NCI-H2196 (cell line): ENCODE measurements around the gene CHCHD10.
A peak's percentile ranks its signal among the peaks of the same experiment; 100 is the strongest.

Source experiments
- DNase-seq: peaks from one replicate; lab custom pipeline; 2025; ENCODE audit not compliant: unreplicated experiment; lab: John Stamatoyannopoulos, UW

CHCHD10 gene

DNA sequence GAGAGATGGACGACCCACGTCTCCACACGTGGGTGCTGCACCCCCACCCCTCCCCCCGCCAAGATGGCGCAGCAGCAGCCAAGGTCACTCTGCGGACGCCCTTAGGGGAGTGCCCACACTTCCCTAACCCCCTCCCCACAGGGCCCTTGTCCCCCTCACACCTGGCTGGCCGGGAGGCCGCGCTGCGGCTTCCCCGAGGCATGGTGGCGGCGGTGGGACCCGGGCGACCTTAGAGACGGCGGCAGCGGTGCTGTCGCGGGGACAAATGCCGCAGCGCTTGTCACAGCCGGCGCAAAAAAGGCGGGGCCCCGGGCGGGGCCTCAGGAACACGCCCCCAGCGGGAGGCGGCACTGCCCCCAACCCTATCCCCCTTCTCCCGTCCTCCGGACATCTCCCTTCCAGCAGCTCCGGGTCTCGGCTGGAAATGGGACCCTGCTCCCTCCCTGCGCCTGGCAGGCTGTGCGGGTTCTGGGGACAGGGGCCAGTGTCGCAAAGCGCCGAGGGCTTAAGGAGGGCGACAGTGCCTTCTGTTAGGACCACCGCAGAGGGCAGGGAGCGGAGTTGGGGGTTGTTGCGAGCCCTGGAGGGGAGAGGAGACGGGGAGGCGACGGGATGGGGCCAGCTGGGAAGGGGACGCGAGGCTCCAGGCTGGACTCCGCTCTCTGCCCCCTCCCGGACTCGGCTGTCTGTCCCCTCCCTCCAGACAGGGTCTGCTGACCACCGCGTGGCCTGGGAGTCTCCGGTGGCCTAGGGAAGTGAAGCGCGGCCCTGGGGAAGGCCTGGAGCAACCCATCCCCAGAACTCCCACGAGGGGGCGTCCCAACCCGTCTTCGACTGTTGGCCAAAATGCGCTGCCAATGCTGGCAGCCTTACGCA is at the start of gene CHCHD10:
TSS of gene CHCHD10 (minus strand) at position 300 of the 876 bp plus-strand sequence. CDS start at position 202, 98 bp downstream.
- DNase-seq, result peak; percentile 50

- no peak for DNase-seq
These were observed 49.4 kb upstream of the CHCHD10 start for GRCh38 chr22:23817146-23817545.

DNA sequence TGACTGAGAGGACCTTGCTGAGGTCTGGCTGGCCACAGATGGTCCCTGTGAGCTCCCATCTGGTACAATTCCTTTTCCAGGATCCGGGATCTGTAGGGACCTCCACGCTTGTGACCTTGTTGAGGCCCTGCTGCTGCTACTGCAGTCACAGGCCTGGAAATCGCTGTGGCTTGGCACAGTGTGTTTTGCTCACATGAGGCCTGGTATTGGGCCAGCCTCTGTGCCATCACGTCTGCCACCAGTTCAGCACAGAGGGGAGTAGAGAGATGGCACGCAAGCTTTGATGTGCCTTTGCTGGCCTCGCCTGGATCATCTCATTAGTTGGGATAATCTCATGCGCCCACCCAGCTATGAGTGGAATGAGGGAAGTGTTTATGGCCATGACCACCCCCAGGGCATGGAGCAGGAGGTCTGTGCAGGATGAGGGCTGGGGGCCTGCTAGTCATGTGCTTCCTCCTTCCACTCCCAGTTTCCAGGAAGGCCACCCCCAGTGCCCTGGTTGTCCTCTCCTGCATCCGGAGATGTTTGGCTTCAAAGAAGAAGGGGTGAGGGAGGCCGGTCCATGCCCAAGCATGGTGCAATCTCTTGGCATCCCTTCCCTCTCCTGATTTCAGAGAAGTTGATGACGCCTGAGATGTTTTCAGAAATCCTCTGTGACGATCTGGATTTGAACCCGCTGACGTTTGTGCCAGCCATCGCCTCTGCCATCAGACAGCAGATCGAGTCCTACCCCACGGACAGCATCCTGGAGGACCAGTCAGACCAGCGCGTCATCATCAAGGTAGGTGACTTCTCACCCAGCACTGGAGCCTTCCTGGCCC is 48.6 kb upstream of the CHCHD10 start:
- DNase-seq, result no peak

DNA sequence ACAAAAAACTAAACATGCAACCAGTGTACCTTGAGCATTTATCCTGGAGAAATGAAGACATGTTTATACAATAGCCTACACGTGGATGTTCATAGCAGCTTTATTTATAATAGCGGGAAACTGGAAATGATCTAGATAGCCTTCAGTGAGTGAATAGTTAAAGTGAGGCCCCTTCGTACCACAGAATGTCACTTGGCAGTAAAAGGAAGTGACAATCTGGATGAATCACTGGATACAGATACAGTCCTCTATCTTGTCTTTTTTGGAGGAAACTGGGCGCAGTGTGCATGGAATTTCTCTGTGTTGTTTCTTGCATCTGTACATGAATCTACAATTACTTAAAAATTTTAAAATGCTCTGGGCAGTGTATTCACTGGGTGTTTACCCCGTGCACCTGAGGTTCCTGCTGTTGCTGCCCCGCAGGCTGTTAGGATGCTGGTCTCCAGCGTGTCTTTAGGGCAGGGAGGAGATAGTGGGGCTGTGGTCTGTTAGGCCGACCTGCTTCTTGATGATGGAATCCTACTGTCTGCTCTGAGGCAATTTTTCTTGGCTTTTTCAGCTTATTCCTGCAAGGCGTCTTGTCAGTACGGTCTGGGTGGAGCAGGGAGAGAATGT is 47.9 kb upstream of the CHCHD10 start:
- DNase-seq, result no peak

GRCh38 chr22:23812378-23812777 is 44.6 kb upstream of the CHCHD10 start:
- no peak for DNase-seq

DNA sequence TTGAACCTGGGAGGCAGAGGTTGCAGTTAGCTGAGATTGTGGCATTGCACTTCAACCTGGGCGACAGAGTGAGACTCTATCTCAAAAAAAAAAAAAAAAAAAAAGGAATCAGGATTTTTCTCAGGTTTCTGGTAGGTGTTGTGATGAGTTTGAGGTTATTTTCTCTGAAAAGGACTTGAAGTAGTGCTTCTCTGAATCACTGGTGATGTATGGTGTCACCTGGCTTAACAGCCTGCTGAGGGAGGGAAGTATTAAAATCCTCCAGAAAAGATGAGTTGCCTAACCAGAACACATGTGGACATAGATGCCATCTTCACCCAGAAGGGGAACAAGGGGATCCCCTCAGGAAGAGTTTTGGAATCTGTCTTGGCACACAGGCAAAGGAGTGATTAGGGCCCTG is 39.1 kb upstream of the CHCHD10 start:
- DNase-seq, result no peak

- no peak for DNase-seq
These were observed 37.1 kb upstream of the CHCHD10 start for GRCh38 chr22:23804781-23805291.

- DNase-seq, result no peak
These were observed 35.4 kb upstream of the CHCHD10 start for GRCh38 chr22:23803001-23803819.

DNA sequence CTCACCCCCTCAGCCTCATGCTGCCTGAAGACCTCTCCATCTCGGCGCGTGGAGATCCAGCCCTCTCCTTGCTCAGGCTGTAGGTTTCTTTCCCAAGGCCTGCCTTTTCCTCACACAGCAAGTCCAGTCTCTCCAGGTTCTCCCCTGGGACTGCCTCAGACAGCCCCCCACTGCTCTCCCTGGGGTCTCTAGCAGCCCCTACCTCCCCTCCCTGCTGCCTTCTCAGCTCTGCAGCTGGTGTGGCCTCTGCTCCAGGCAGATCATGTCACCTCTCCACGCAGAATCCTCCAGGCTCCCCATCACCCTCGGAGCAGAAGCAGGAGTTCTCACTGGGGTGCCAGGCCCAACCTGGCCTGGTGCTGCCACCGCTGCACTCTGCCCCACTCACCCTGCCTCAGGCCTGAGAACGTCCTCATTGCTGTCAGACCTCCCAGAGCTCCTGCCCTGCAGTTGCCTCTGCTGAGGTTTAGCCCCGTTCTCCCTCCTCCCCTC is 34.2 kb upstream of the CHCHD10 start:
- no peak for DNase-seq

GRCh38 chr22:23801238-23801821 is 33.6 kb upstream of the CHCHD10 start:
- DNase-seq, result no peak

DNA sequence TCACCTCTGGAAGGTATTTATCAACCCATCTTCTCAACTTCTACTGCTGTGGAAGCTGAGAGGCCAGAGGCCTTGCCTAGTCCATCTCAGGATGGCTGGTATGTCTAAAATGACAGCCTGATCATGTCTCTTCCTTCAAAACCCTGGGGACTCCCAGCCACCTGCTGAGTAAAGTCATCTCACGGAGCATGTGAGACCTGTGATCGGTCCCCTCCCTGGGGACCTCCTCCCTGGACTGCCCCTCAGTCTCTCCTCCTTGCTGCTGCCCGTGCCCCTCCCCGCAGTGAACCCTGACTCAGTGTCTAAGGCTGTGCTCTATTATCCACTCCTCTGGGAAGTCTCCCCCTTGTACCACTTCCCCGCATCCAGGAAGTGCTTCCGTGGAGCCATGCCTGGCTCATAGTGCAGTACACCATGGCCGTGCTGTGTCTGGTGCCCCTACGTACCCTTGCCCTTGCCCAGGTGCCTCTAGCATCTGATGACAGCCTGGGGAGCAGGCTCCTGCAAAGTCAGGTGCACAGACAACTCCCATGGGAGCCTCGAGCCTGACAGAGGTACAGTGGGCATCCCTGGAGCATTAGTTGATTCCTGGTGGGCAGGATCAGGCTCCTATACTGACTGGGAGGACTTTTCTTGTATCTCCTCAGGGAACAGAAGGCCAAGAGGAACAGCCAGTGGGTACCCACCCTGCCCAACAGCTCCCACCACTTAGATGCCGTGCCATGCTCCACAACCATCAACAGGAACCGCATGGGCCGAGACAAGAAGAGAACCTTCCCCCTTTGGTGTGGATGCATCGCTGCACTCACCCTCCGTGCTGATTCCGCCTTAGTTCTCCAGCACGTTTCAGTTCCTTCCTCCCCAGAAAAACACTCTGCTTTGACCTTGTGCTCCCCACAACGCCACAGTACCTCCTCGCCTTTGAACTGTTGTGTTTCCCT is 32.8 kb upstream of the CHCHD10 start:
- DNase-seq, result no peak

DNA sequence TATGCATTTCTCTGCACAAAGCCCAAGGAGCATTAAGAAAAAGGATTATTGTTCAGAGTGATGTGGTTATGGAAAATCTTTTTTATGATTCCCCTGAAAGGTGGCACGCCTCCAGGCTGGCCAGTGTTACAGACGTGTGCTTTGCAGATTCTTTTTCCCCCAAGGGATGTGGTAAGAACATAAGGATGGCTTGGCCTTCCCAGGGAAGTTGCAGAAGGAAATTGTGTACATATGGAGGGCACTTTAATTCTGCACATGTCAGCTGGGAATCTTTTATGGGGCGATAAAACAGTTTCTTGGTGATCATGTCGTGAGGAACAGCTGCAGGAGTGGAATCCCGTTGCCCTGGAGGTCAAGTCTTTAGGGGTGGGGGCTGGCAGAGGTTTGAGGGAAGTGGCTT is 28.7 kb upstream of the CHCHD10 start:
- DNase-seq, result no peak

DNA sequence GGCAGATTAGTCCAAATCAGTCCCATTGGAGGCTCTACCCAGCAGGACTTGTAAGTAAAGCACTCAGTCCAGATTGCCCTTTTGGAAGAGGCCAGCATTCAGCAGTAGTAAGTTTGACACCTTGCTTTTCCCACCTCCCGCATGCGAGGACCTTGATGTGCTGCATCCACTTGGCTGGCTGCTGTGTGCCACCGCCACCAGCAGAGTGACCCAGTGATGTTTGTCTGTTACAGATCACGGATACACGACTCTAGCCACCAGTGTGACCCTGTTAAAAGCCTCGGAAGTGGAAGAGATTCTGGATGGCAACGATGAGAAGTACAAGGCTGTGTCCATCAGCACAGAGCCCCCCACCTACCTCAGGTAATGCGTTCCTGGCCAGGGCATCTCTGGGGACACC is 25.6 kb upstream of the CHCHD10 start:
- DNase-seq, result no peak

- no peak for DNase-seq
These were observed 24.2 kb upstream of the CHCHD10 start for GRCh38 chr22:23791738-23792645.

DNA sequence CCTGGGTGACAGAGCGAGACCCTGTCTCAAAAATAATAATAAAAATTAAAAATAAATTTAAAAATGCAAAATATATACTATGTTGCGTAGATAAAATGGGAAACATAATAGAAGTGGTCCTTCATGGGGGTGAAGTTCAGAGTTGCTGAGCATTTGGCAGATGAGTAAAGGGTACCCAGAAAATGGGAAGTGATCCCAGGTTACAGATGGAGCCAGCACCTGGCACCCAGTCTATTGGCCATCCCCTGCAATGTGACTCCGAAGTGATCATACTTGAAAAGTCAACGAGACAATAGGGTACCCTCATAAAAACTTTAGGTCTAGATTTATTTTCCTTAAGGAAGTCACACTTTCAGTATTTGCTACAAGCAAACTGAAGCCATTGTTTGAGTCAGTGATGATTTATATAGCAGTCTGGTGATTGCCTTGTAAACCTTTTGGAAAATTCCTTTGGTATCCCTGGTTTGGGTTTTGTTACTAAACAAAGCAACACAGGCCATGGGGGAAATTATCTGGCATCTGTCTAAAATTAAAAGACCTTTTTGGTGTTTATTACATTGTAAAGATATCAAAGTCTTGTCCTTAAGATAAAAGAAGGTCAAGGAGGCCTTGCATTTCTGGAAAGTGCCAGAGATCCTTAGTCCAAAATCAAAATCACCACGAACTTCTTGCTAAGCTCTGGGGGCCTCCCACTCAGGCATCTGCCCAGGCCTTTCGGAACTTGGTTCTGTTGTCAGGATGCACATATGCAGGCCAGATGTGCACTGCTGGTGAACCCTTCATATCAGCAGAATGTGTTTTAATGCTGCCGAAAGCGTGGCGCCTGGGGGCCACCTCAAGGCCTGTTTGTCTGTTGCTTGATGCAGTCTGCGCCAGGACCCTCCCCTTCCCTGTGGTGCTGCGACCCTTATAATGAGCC is 23.3 kb upstream of the CHCHD10 start:
- no peak for DNase-seq

DNA sequence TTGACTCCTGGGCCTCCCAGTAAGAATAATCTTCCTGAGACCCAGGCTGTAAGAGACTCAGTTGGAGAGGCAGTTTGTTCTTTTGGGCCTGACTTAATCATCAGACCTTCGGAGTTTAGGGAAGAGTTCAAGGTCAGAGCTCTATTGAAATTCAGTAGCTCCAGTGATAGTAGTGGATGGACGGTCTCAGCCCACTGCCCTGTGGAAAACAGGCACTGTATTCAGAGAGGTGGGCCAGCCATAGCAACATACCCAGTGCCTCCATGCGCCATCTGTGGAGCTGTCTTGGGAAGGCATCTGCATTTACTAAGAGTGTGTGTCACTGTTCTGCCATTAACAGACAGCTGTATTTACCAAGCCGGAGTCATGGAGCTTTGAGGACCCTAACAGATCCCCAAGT is 21.9 kb upstream of the CHCHD10 start:
- no peak for DNase-seq

GRCh38 chr22:23789121-23789520 is 21.3 kb upstream of the CHCHD10 start:
- peak; percentile 12 for DNase-seq
